CD1c-positive myeloid dendritic cell (primary cell): ENCODE data around the gene PDE6B.
"Not testable (repeated sequence)": the region's sequence is repeated elsewhere in the genome, so short reads cannot be mapped to it uniquely, and the experiment has no call there.

ENCODE experiments used
- DNase-seq: peaks from one replicate; pipeline ENCODE4 v3.0.0-alpha.2; 2016; ENCODE audit errors: extremely low spot score

PDE6B gene

DNA sequence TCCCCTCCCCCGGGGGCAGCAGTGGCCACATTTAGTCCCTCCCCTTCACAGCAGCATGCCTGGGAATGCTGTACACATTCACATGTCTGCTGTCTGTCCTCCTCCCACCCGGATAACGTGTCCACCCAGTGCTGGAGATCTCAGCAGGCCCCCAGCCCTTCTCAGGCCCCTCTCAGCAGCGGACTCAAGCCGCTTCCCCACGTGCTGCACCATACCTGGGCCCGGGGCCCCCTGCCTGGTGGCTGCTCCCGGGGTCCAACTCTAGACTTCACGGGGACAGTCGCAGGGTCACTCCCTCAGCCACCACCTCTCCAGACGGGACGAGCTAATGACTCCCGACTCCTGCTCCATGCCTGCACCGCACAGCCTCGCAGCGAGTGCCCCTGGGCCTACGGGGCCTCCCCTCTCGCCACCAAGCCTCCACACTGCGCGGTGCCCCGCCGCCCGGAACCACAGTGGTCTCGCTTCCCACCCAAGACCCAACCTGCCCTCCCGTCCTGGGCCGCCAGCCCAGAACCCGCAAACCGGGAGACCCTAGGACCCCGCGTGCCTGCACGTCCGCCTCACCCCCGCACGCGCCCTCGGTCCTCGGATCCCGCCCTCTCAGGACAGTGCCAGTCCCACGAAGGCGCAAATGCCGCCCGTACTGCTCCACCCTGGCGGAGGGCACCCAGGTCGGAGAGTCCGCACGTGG is 79.0 kb downstream of the PDE6B start:
- no peak for DNase-seq

DNA sequence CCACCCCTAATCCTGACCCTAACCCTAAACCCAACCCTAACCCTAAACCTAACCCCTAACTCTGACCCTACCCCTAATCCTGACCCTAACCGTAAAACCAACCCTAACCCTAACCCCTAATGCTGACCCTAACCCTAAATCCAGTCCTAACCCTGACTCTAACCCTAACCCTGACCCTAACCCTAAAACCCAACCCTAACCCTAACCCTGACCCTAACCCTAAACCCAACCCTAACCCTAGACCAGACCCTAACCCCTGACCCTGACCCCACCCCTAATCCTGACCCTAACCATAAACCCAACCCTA is 79.6 kb downstream of the PDE6B start:
- DNase-seq = no peak

GRCh38 chr4:705278-706082 is 80.1 kb downstream of the PDE6B start, which contains the start of gene PCGF3:
TSS of gene PCGF3 (plus strand) at chr4:705832. CDS start at chr4:733681, 27,849 bp downstream.
- peak; percentile 99 for DNase-seq

- not testable (repeated sequence) for DNase-seq
Observed at GRCh38 chr4:706083-706633, 80.8 kb downstream of the PDE6B start.

DNA sequence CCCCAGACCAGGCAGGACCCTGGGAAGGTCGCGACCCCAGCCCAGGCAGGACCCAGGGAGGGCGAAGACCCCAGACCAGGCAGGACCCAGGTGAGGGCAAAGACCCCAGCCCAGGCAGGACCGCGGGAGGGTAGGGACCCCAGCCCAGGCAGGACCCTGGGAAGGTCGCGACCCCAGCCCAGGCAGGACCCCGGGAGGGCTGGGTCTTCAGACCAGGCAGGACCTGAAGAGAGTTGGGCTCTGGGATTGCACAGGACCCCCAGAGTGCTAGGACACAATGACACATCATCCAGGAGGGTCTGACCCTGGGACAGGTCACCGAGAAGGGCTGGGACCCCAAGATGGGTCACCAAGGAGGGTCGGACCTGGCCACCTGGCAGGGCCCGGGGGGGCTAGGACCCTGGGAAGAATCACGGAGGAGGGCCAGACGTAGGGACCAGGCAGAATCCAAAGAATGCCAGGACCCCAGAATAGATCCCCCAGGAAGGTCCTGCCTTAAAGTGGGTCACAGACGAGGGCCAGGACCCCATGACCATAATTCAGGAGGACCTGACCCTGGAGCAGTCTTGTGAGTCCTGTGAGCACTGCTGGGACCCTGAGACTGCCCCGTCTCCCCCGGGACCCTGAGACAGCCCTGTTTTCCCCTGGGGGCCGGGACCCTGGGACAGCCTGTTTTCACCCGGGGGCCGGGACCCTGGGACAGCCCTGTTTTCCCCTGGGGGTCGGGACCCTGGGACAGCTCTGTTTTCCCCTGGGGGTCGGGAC is 81.6 kb downstream of the PDE6B start:
- DNase-seq = no peak

GRCh38 chr4:707929-708630 is 82.7 kb downstream of the PDE6B start:
- no peak for DNase-seq

DNA sequence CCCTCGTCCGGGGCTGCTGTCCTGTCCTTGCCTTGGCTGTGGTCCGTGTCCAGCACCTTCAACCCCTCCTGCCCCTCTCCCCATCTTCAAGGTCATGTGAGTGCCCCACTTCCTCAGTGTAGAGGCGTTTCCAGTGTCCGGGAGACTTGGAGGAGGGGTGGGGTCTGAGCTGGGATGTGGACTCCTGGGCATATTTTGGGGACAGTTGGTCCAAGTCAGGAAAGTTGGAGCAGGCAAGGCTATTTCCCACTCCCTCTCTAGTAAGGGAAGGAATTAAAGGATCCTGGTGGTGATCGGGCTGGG is 83.2 kb downstream of the PDE6B start:
- DNase-seq = no peak

GRCh38 chr4:709348-709747 is 84.0 kb downstream of the PDE6B start:
- no peak for DNase-seq

- DNase-seq = no peak
Observed at GRCh38 chr4:710116-710515, 84.7 kb downstream of the PDE6B start.

DNA sequence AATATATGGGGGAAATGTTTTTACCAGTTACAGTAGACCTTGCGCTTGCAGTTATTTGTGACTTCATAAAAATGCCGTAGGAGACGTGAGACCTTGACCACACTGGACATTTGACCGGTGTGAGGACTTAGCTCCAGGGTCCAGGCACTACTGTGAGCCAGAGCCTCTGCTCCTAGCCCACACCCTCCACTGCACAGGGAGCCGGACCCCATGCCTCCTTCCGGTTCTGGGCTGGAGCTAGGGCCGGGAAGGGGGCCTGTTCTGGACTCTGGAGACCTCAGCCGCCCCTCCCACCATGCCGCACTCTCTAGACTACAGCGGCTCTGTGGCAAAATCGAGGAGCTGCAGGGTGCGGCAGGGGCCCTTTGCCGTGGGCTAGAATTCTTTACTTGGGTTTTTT is 85.5 kb downstream of the PDE6B start:
- no peak for DNase-seq

- DNase-seq = no peak
Observed at GRCh38 chr4:712093-712492, 86.7 kb downstream of the PDE6B start.

DNA sequence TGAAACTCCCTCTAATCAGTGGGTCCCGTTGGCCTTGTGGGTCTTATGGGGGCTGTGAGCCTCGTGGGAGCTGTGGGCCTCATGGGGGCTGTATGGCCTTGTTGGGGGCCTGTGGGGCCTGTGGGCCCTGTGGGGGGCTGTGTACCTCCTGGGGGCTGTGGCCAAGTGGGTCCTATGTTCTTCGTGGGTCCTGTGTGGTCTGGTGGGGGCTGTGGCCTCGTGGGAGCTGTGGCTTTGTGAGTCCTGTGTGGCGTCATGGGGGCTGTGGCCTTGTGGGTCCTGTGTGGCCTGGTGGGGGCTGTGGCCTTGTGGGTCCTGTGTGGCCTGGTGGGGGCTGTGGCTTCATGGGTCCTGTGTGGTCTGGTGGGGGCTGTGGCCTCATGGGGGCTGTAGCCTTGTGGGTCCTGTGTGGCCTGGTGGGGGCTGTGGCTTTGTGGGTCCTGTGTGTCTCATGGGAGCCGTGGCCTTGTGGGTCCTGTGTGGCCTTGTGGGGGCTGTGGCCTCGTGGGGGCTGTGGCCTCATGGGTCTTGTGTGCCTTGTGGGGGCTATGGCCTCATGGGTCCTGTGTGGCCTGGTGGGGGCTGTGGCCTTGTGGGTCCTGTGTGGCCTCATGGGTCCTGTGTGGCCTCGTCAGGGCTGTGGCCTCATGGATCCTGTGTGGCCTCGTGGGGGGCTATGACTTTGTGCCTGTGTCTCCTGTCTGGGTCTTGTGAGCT is 87.7 kb downstream of the PDE6B start:
- DNase-seq = no peak

- no peak for DNase-seq
Observed at GRCh38 chr4:714087-714486, 88.7 kb downstream of the PDE6B start.

- DNase-seq = no peak
Observed at GRCh38 chr4:717601-718320, 92.4 kb downstream of the PDE6B start.

DNA sequence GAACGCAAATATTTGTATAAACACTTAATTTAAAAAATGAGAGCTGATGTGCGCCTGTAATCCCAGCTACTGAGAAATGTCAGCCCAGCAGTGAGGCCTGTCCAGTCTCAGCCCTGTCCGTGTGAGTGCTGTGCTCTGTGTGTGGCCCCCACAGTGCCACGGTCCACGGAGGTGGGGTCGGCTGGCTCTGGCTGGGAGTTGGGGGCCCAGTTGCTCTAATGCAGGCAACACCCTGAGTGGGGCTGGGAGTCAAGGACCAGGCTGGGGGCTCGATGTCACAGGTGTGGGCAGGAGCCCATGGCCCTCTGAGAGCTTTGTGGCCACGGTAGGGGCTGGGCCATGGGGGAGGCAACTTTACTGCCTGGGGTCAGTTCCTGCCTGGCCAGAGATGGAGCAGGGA is 93.1 kb downstream of the PDE6B start:
- DNase-seq = no peak
